Karpas-422 (cell line): ENCODE data around the gene ANO1. TPM values are rescaled to one million over a fixed set of nuclear protein-coding genes. Genes with fewer than 3 reads are reported as not detected.

Experiments
- DNase-seq: peaks from one replicate; pipeline ENCODE4 v3.0.0-alpha.2; 2015
- H2AFZ ChIP-seq: fragments of 200-600 bp; sonication (generic); 2 replicates; pipeline ENCODE4 v1.6.1; 2014; ENCODE audit warnings: antibody characterized with exemption, low read length, mixed read lengths
- H3K27ac ChIP-seq: fragments of 200-600 bp; sonication (generic); 2 replicates; pipeline ENCODE4 v1.5.1; 2014; ENCODE audit warnings: mild to moderate bottlenecking, low read length, moderate library complexity
- H3K27me3 ChIP-seq: fragments of 200-600 bp; sonication (generic); 2 replicates; pipeline ENCODE4 v1.6.1; 2014; ENCODE audit warnings: low read length, mixed read lengths
- H3K36me3 ChIP-seq: fragments of 200-600 bp; sonication (generic); 2 replicates; pipeline ENCODE4 v1.6.1; 2014; ENCODE audit warnings: low read length, mixed read lengths; ENCODE audit not compliant: insufficient read depth
- H3K4me1 ChIP-seq: fragments of 200-600 bp; sonication (generic); 2 replicates; pipeline ENCODE4 v1.6.1; 2014; ENCODE audit warnings: mild to moderate bottlenecking, low read length, mixed read lengths
- H3K4me2 ChIP-seq: fragments of 200-600 bp; sonication (generic); 2 replicates; pipeline ENCODE4 v1.6.1; 2014; ENCODE audit warnings: low read length, low read depth, mild to moderate bottlenecking; ENCODE audit not compliant: poor library complexity, severe bottlenecking
- H3K4me3 ChIP-seq: fragments of 200-600 bp; sonication (generic); 2 replicates; pipeline ENCODE4 v1.5.1; 2014; ENCODE audit warnings: mild to moderate bottlenecking, antibody characterized with exemption, low read length, mixed read lengths
- H3K79me2 ChIP-seq: fragments of 200-600 bp; sonication (generic); 2 replicates; pipeline ENCODE4 v1.6.1; 2014; ENCODE audit warnings: mild to moderate bottlenecking, low read length, mixed read lengths
- H3K9ac ChIP-seq: fragments of 200-600 bp; sonication (generic); 2 replicates; pipeline ENCODE4 v1.6.0; 2014; ENCODE audit warnings: low read length
- H3K9me2 ChIP-seq: fragments of 200-600 bp; sonication (generic), shearing (Covaris generic); replicated peaks from 2 replicates; pipeline ENCODE4 v1.6.0; 2014; ENCODE audit warnings: mild to moderate bottlenecking, low read length, moderate library complexity; ENCODE audit not compliant: insufficient read depth
- H3K9me3 ChIP-seq: fragments of 300-700, 200-600 bp; sonication (generic); 2 replicates; pipeline ENCODE4 v1.6.1; 2014; ENCODE audit warnings: low read length, mixed read lengths
- H4K20me1 ChIP-seq: fragments of 200-600 bp; sonication (generic); 2 replicates; pipeline ENCODE4 v1.6.1; 2014; ENCODE audit warnings: mild to moderate bottlenecking, antibody characterized with exemption, low read length, low read depth; ENCODE audit not compliant: insufficient read depth
- total RNA-seq: library from RNA; depleted of rRNA; stranded (reverse); fragments of >200 nt; shearing (Covaris generic); gene quantifications from 2 replicates; pipeline ENCODE4 v1.2.3, GENCODE V29; 2014; ENCODE audit warnings: low replicate concordance

ANO1 gene
- total RNA-seq, 1 experiment from 2014 or later = not detected

- no peak overlapping the region for H3K9ac ChIP-seq
Observed at GRCh38 chr11:70106757-70107156, 28.6 kb downstream of the ANO1 start.

GRCh38 chr11:70107191-70107590 lies 29.1 kb downstream of the ANO1 start:
- H3K4me1 ChIP-seq = peaks cover 4% of the 10 kb centered on the region; the same call in 1 of the 2 replicates
- no peaks in the 10 kb centered on the region; the same call in 1 of the 2 replicates for H4K20me1 ChIP-seq
- H3K79me2 ChIP-seq = no peaks in the 10 kb centered on the region
- H3K27me3 ChIP-seq = no peaks in the 10 kb centered on the region
- H3K27ac ChIP-seq = no peak overlapping the region
- no peaks in the 10 kb centered on the region for H3K36me3 ChIP-seq
- no peak overlapping the region for H3K4me2 ChIP-seq
- no peak overlapping the region for H2AFZ ChIP-seq
- H3K9me2 ChIP-seq = no peaks in the 10 kb centered on the region
- no peak overlapping the region for H3K9ac ChIP-seq
- no peaks in the 10 kb centered on the region for H3K9me3 ChIP-seq
- H3K4me3 ChIP-seq = no peak overlapping the region
- DNase-seq = no peak

More at GRCh38 chr11:70106757-70107156, 28.6 kb downstream of the ANO1 start:
- Histone ChIP-seq H3K36me3 (no peaks in the 10 kb centered on the region), H3K4me2 (no peak overlapping the region), H3K9me3 (no peaks in the 10 kb centered on the region), H3K79me2 (no peaks in the 10 kb centered on the region), H4K20me1 (no peaks in the 10 kb centered on the region; the same call in 1 of the 2 replicates), H3K9me2 (no peaks in the 10 kb centered on the region), H2AFZ (no peak overlapping the region), H3K4me1 (peaks cover 4% of the 10 kb centered on the region; the same call in 1 of the 2 replicates), H3K27ac (no peak overlapping the region), H3K27me3 (no peaks in the 10 kb centered on the region), H3K4me3 (no peak overlapping the region)
- no peak for DNase-seq

GRCh38 chr11:70107756-70108155 lies 29.6 kb downstream of the ANO1 start:
- H3K36me3 ChIP-seq = no peaks in the 10 kb centered on the region
- H3K79me2 ChIP-seq = no peaks in the 10 kb centered on the region
- H3K9ac ChIP-seq = no peak overlapping the region
- no peaks in the 10 kb centered on the region for H3K9me3 ChIP-seq
- H2AFZ ChIP-seq = no peak overlapping the region
- H3K9me2 ChIP-seq = no peaks in the 10 kb centered on the region
- H4K20me1 ChIP-seq = no peaks in the 10 kb centered on the region; the same call in 1 of the 2 replicates
- peaks cover 4% of the 10 kb centered on the region; the same call in 1 of the 2 replicates for H3K4me1 ChIP-seq
- H3K27me3 ChIP-seq = no peaks in the 10 kb centered on the region
- DNase-seq = no peak
- H3K4me3 ChIP-seq = no peak overlapping the region
- H3K27ac ChIP-seq = no peak overlapping the region
- H3K4me2 ChIP-seq = no peak overlapping the region

- no peak overlapping the region for H3K4me2 ChIP-seq
- no peaks in the 10 kb centered on the region for H3K9me2 ChIP-seq
- no peaks in the 10 kb centered on the region for H3K36me3 ChIP-seq
- H3K27ac ChIP-seq = no peak overlapping the region
- DNase-seq = no peak
- H3K4me3 ChIP-seq = no peak overlapping the region
- no peaks in the 10 kb centered on the region; the same call in 1 of the 2 replicates for H4K20me1 ChIP-seq
- no peaks in the 10 kb centered on the region for H3K79me2 ChIP-seq
- H3K9me3 ChIP-seq = no peaks in the 10 kb centered on the region
- no peak overlapping the region for H3K9ac ChIP-seq
- H3K27me3 ChIP-seq = no peaks in the 10 kb centered on the region
- peaks cover 4% of the 10 kb centered on the region; the same call in 1 of the 2 replicates for H3K4me1 ChIP-seq
- no peak overlapping the region for H2AFZ ChIP-seq
Observed at GRCh38 chr11:70108250-70108649, 30.1 kb downstream of the ANO1 start.

- Histone ChIP-seq H2AFZ (no peak overlapping the region), H3K27ac (no peak overlapping the region), H3K9me2 (no peaks in the 10 kb centered on the region), H3K79me2 (no peaks in the 10 kb centered on the region), H3K9me3 (no peaks in the 10 kb centered on the region), H3K27me3 (no peaks in the 10 kb centered on the region), H3K36me3 (no peaks in the 10 kb centered on the region), H3K4me1 (peaks cover 4% of the 10 kb centered on the region; the same call in 1 of the 2 replicates), H3K4me2 (no peak overlapping the region), H3K4me3 (no peak overlapping the region), H4K20me1 (no peaks in the 10 kb centered on the region; the same call in 1 of the 2 replicates), H3K9ac (no peak overlapping the region)
- no peak for DNase-seq
Observed at GRCh38 chr11:70109006-70109405, 30.9 kb downstream of the ANO1 start.

GRCh38 chr11:70109903-70110302 lies 31.8 kb downstream of the ANO1 start:
- no peak overlapping the region for H3K27ac ChIP-seq
- no peak overlapping the region for H3K9ac ChIP-seq
- H3K4me3 ChIP-seq = no peak overlapping the region
- peaks cover 4% of the 10 kb centered on the region; the same call in 1 of the 2 replicates for H3K4me1 ChIP-seq
- H3K27me3 ChIP-seq = no peaks in the 10 kb centered on the region
- H3K4me2 ChIP-seq = no peak overlapping the region
- H3K36me3 ChIP-seq = no peaks in the 10 kb centered on the region
- DNase-seq = no peak
- H3K79me2 ChIP-seq = no peaks in the 10 kb centered on the region
- no peaks in the 10 kb centered on the region; the same call in 1 of the 2 replicates for H4K20me1 ChIP-seq
- H2AFZ ChIP-seq = no peak overlapping the region
- H3K9me2 ChIP-seq = no peaks in the 10 kb centered on the region
- no peaks in the 10 kb centered on the region for H3K9me3 ChIP-seq

GRCh38 chr11:70110538-70111055 lies 32.5 kb downstream of the ANO1 start:
- H3K36me3 ChIP-seq = no peaks in the 10 kb centered on the region
- H3K27ac ChIP-seq = no peak overlapping the region
- H4K20me1 ChIP-seq = no peaks in the 10 kb centered on the region; the same call in 1 of the 2 replicates
- peaks cover 4% of the 10 kb centered on the region; the same call in 1 of the 2 replicates for H3K4me1 ChIP-seq
- no peaks in the 10 kb centered on the region for H3K27me3 ChIP-seq
- H3K4me2 ChIP-seq = no peak overlapping the region
- H3K79me2 ChIP-seq = no peaks in the 10 kb centered on the region
- H3K4me3 ChIP-seq = no peak overlapping the region
- H3K9me2 ChIP-seq = no peaks in the 10 kb centered on the region
- H2AFZ ChIP-seq = no peak overlapping the region
- H3K9me3 ChIP-seq = no peaks in the 10 kb centered on the region
- no peak overlapping the region for H3K9ac ChIP-seq
- no peak for DNase-seq

GRCh38 chr11:70111269-70112016 lies 33.3 kb downstream of the ANO1 start:
- Histone ChIP-seq H3K27me3 (no peaks in the 10 kb centered on the region), H3K9me3 (no peaks in the 10 kb centered on the region), H3K36me3 (no peaks in the 10 kb centered on the region), H3K79me2 (no peaks in the 10 kb centered on the region), H3K4me1 (peaks cover 4% of the 10 kb centered on the region; the same call in 1 of the 2 replicates), H3K4me3 (no peak overlapping the region), H3K27ac (no peak overlapping the region), H4K20me1 (peaks cover 4% of the 10 kb centered on the region; the same call in 1 of the 2 replicates), H3K4me2 (no peak overlapping the region), H2AFZ (no peak overlapping the region), H3K9ac (no peak overlapping the region), H3K9me2 (no peaks in the 10 kb centered on the region)
- DNase-seq = peak; percentile 44
